Mesenchymal stem cell (in vitro differentiated cells and primary cell): ENCODE data around the gene CD300LB.
A peak's percentile ranks its signal among the peaks of the same experiment; 100 is the strongest.

Experiments
- DNase-seq: peaks from one replicate; pipeline ENCODE4 v3.0.0-alpha.2; 2013
- H2AFZ ChIP-seq: one replicate; pipeline ENCODE4 v1.6.1; 2013; ENCODE audit warnings: low read depth, mild to moderate bottlenecking, control low read depth, inconsistent platforms, low read length, moderate library complexity
- H2AK5ac ChIP-seq: 2 replicates; pipeline ENCODE4 v1.6.1; 2013; ENCODE audit warnings: low read length, moderate library complexity, mild to moderate bottlenecking, inconsistent platforms; ENCODE audit not compliant: severe bottlenecking
- H2BK120ac ChIP-seq: one replicate; pipeline ENCODE4 v1.6.1; 2013; ENCODE audit warnings: low read depth, mild to moderate bottlenecking, inconsistent platforms, low read length, moderate library complexity
- H2BK12ac ChIP-seq, 2 experiments: one replicate each; pipeline ENCODE4 v1.6.1; 2013; ENCODE audit warnings: inconsistent platforms in 2 of 2, low read length in 2 of 2, mild to moderate bottlenecking in 2 of 2, moderate library complexity in 2 of 2, control low read depth in 1 of 2
- H2BK15ac ChIP-seq: one replicate; pipeline ENCODE4 v1.6.1; 2013; ENCODE audit warnings: mild to moderate bottlenecking, low read depth, inconsistent platforms; ENCODE audit not compliant: poor library complexity, severe bottlenecking
- H2BK5ac ChIP-seq: 2 replicates; pipeline ENCODE4 v1.6.1; 2013; ENCODE audit warnings: low read depth, mild to moderate bottlenecking, low read length, control low read depth, inconsistent platforms; ENCODE audit not compliant: poor library complexity, severe bottlenecking
- H3K14ac ChIP-seq, 2 experiments: one replicate each; pipeline ENCODE4 v1.6.1; 2013; ENCODE audit warnings: inconsistent platforms in 2 of 2, low read length in 2 of 2, control low read depth in 1 of 2, mild to moderate bottlenecking in 1 of 2, moderate library complexity in 1 of 2
- H3K18ac ChIP-seq, 2 experiments: one replicate each; pipeline ENCODE4 v1.6.1; 2013; ENCODE audit warnings: inconsistent platforms in 2 of 2, low read length in 2 of 2, control low read depth in 1 of 2, low read depth in 1 of 2, mild to moderate bottlenecking in 1 of 2
- H3K23ac ChIP-seq, 2 experiments: one replicate each; pipeline ENCODE4 v1.6.1; 2013; ENCODE audit warnings: inconsistent platforms in 2 of 2, low read length in 2 of 2, mild to moderate bottlenecking in 2 of 2, moderate library complexity in 2 of 2, control low read depth in 1 of 2
- H3K27ac ChIP-seq: 2 replicates; pipeline ENCODE4 v1.5.1; 2013; ENCODE audit warnings: mild to moderate bottlenecking, moderate library complexity, low read length, control low read depth, inconsistent platforms; ENCODE audit not compliant: poor library complexity, severe bottlenecking
- H3K27me3 ChIP-seq, 2 experiments: 2 replicates each; pipeline versions ENCODE4 v1.6.1 to v1.7.0; 2013; ENCODE audit warnings: low read length in 2 of 2, mild to moderate bottlenecking in 2 of 2, moderate library complexity in 2 of 2, control low read depth in 1 of 2, inconsistent platforms in 1 of 2; ENCODE audit not compliant: control insufficient read depth in 1 of 2, insufficient read depth in 1 of 2
- H3K36me3 ChIP-seq, 2 experiments: 2 replicates each; pipeline versions ENCODE4 v1.6.1 to v1.7.0; 2013; ENCODE audit warnings: low read length in 2 of 2, control low read depth in 1 of 2, inconsistent platforms in 1 of 2, low read depth in 1 of 2, mild to moderate bottlenecking in 1 of 2; ENCODE audit not compliant: insufficient read depth in 2 of 2, control insufficient read depth in 1 of 2
- H3K4ac ChIP-seq, 2 experiments: one replicate each; pipeline ENCODE4 v1.6.1; 2013; ENCODE audit warnings: inconsistent platforms in 2 of 2, low read length in 2 of 2, mild to moderate bottlenecking in 2 of 2, moderate library complexity in 2 of 2, control low read depth in 1 of 2, low read depth in 1 of 2
- H3K4me1 ChIP-seq: 2 replicates; pipeline ENCODE4 v1.6.1; 2013; ENCODE audit warnings: low read depth, low read length, control low read depth; ENCODE audit not compliant: control insufficient read depth, insufficient read depth
- H3K4me2 ChIP-seq: 2 replicates; pipeline ENCODE4 v1.6.1; 2013; ENCODE audit warnings: low read length, mild to moderate bottlenecking, inconsistent platforms; ENCODE audit not compliant: poor library complexity, severe bottlenecking
- H3K4me3 ChIP-seq, 2 experiments: 2 replicates each; pipeline versions ENCODE4 v1.5.1 to v1.7.0; 2013; ENCODE audit warnings: low read length in 2 of 2, mild to moderate bottlenecking in 2 of 2, control low read depth in 1 of 2, low read depth in 1 of 2; ENCODE audit not compliant: insufficient read depth in 1 of 2
- H3K79me1 ChIP-seq: replicated peaks from 2 replicates; pipeline ENCODE4 v1.6.1; 2013; ENCODE audit warnings: mild to moderate bottlenecking, control low read depth, low read length, inconsistent platforms; ENCODE audit not compliant: poor library complexity, severe bottlenecking
- H3K9ac ChIP-seq: 2 replicates; pipeline ENCODE4 v1.7.0; 2013; ENCODE audit warnings: mild to moderate bottlenecking, low read length, moderate library complexity
- H3K9me3 ChIP-seq: 2 replicates; pipeline ENCODE4 v1.7.0; 2013; ENCODE audit warnings: mild to moderate bottlenecking, low read length; ENCODE audit not compliant: control insufficient read depth
- H4K8ac ChIP-seq: one replicate; pipeline ENCODE4 v1.6.1; 2013; ENCODE audit warnings: inconsistent platforms, mild to moderate bottlenecking, low read length, moderate library complexity
- H4K91ac ChIP-seq: one replicate; pipeline ENCODE4 v1.6.1; 2013; ENCODE audit warnings: mild to moderate bottlenecking, low read length, inconsistent platforms
- WGBS: methylation state at CpG from one replicate; pipeline ENCODE4 v1.1.7; 2013; ENCODE audit warnings: mixed read lengths; 5-methylcytosine and 5-hydroxymethylcytosine counted together

CD300LB gene

GRCh38 chr17:74545843-74546230, 14.6 kb upstream of the CD300LB start, which contains the start of gene CD300C:
Gene CD300C (minus strand): TSS chr17:74546115. CDS start chr17:74545782, 333 bp downstream.
- Histone ChIP-seq H3K23ac (no peak within 1 kb of the TSS), H3K4me3 (peak within 1 kb of the TSS in 1 of 2 experiments; percentile 14), H4K91ac (no peak within 1 kb of the TSS), H2BK5ac (no peak within 1 kb of the TSS), H2BK15ac (no peak within 1 kb of the TSS), H3K27me3 (peaks cover 15 to 49% of the 10 kb centered on the region in 2 experiments), H2AFZ (no peak within 1 kb of the TSS), H2BK120ac (no peak within 1 kb of the TSS), H3K4me1 (peaks cover 2% of the 10 kb centered on the region), H3K4me2 (no peak within 1 kb of the TSS), H3K36me3 (no peaks in the 10 kb centered on the region), H3K9me3 (no peaks in the 10 kb centered on the region), H2AK5ac (no peak within 1 kb of the TSS), H3K79me1 (no peaks in the 10 kb centered on the region), H2BK12ac (no peak within 1 kb of the TSS), H3K27ac (no peak within 1 kb of the TSS), H3K9ac (no peak within 1 kb of the TSS), H3K4ac (no peak within 1 kb of the TSS), H3K18ac (no peak within 1 kb of the TSS), H3K14ac (peak within 1 kb of the TSS in 1 of 2 experiments; percentile 44), H4K8ac (no peak within 1 kb of the TSS)
- no peak for DNase-seq
- 79% methylated on average over 5 of the region's 5 CpGs for WGBS

GRCh38 chr17:74544991-74545842, 13.9 kb upstream of the CD300LB start:
- H3K4me3 ChIP-seq: peak overlapping the region in 1 of 2 experiments; percentile 14
- H2BK12ac ChIP-seq: no peak overlapping the region
- no peak overlapping the region for H3K4me2 ChIP-seq
- H3K18ac ChIP-seq: no peak overlapping the region
- H3K27ac ChIP-seq: no peak overlapping the region
- no peak overlapping the region for H3K23ac ChIP-seq
- no peak overlapping the region for H3K9ac ChIP-seq
- H3K9me3 ChIP-seq: no peaks in the 10 kb centered on the region
- no peak for DNase-seq
- H2BK15ac ChIP-seq: no peak overlapping the region
- H2AK5ac ChIP-seq: no peak overlapping the region
- H3K4ac ChIP-seq: no peak overlapping the region
- 89% methylated on average over 16 of the region's 16 CpGs for WGBS
- H4K91ac ChIP-seq: no peak overlapping the region
- peaks cover 2% of the 10 kb centered on the region for H3K4me1 ChIP-seq
- no peaks in the 10 kb centered on the region for H3K36me3 ChIP-seq
- H2BK120ac ChIP-seq: no peak overlapping the region
- H3K79me1 ChIP-seq: no peaks in the 10 kb centered on the region
- no peak overlapping the region for H4K8ac ChIP-seq
- no peak overlapping the region for H2BK5ac ChIP-seq
- peak overlapping the region in 1 of 2 experiments; percentile 44 for H3K14ac ChIP-seq
- no peak overlapping the region for H2AFZ ChIP-seq
- peaks cover 15 to 52% of the 10 kb centered on the region in 2 experiments for H3K27me3 ChIP-seq

DNA sequence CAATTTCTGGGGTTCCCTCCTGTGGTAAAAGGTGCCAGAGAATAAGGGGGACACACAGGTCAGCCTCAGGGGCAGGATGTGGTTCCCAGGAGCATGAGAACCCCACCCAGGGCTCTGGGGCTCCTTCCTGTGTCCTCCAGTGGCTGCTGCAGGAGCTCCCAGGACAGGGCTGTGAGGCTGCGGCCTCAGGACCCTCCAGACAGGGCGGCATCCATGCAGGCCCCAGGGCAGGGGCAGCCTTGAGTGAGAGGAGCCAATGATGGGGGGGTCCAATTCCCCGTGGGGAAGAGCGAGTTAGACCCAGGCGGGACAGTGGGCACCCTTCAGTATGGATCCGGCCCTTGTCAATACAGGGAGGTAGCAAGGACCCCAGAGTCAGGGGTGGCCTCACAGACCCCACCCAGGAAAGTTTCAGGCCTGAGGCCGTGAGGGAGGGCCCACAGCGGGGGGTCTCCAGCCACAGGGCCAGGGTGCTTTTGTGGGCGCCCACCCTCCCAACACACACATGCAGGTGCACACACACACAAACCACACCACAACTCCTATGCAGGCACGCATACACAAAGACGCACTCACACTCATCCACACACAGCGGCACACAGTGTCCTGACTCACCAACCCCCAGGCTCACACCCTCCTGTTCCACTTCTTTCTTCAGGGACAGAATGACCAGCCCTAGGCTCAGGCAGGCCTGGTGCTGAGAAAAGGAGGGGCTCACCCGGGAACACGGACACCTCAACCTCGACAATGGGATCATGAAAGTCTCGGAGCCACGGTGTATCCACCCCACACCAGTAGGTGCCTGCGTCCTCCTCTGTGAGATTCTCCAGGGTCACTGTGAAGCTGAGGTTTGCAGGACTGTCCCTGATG, 12.9 kb upstream of the CD300LB start:
- Histone ChIP-seq H2BK5ac (no peak overlapping the region), H3K4me1 (peaks cover 2% of the 10 kb centered on the region), H2BK12ac (no peak overlapping the region), H3K18ac (no peak overlapping the region), H2BK120ac (no peak overlapping the region), H3K9me3 (no peaks in the 10 kb centered on the region), H3K9ac (no peak overlapping the region), H3K79me1 (no peaks in the 10 kb centered on the region), H2AK5ac (no peak overlapping the region), H3K36me3 (no peaks in the 10 kb centered on the region), H2BK15ac (no peak overlapping the region), H3K4me2 (no peak overlapping the region), H3K27ac (no peak overlapping the region), H3K4me3 (no peak overlapping the region), H3K27me3 (peaks cover 8 to 54% of the 10 kb centered on the region in 2 experiments), H3K23ac (no peak overlapping the region), H4K8ac (no peak overlapping the region), H3K14ac (no peak overlapping the region), H2AFZ (no peak overlapping the region), H3K4ac (no peak overlapping the region), H4K91ac (no peak overlapping the region)
- 88% methylated on average over 18 of the region's 18 CpGs for WGBS
- no peak for DNase-seq

DNA sequence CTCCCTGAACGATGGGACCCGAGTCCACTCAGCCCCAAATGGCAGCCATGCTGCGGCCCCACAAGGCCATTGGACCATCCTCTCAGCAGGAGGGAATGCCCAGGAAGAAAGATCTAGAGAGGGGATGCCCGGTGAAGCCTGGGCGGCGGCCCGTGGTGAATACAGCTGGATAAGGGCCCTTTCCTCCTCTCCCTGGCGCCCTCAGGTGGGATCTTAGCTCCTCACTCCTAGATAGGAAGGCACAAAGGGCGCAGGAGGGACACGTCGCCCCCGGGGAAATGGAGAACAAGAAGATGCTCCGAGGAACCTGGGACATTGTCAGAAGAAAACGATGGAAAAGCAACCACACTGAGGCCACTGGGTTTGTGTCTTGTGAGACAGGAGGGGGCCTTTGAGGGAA, 12.1 kb upstream of the CD300LB start:
- Histone ChIP-seq H2AFZ (no peak overlapping the region), H3K18ac (no peak overlapping the region), H3K4ac (no peak overlapping the region), H4K8ac (no peak overlapping the region), H3K4me3 (no peak overlapping the region), H3K36me3 (no peaks in the 10 kb centered on the region), H2BK5ac (no peak overlapping the region), H3K27me3 (peaks cover 5 to 53% of the 10 kb centered on the region in 2 experiments), H3K27ac (no peak overlapping the region), H2BK12ac (no peak overlapping the region), H2BK120ac (no peak overlapping the region), H3K9ac (no peak overlapping the region), H3K9me3 (no peaks in the 10 kb centered on the region), H4K91ac (no peak overlapping the region), H2AK5ac (no peak overlapping the region), H3K23ac (no peak overlapping the region), H3K79me1 (no peaks in the 10 kb centered on the region), H3K4me1 (peaks cover 2% of the 10 kb centered on the region), H3K4me2 (no peak overlapping the region), H3K14ac (no peak overlapping the region), H2BK15ac (no peak overlapping the region)
- 72% methylated on average over 14 of the region's 14 CpGs for WGBS
- no peak for DNase-seq
